Renal pelvis (tissue), 4 donors: ENCODE measurements around the gene IMMP2L. TPM values are rescaled to one million over a fixed set of nuclear protein-coding genes. Genes with fewer than 3 reads are reported as not detected.
"Not testable (repeated sequence)": the region's sequence is repeated elsewhere in the genome, so short reads cannot be mapped to it uniquely, and the experiment has no call there.

Source experiments
- DNase-seq: peaks from one replicate; pipeline ENCODE4 v3.0.0-alpha.2; 2013
- polyA plus RNA-seq, 3 donors: library from polyadenylated mRNA; unstranded; fragments of 120-200 nt; gene quantifications; one replicate each; pipeline ENCODE4 v1.2.1, GENCODE V29; 2013; ENCODE audit not compliant: insufficient read length in 3 of 3

Gene IMMP2L
- polyA plus RNA-seq, 3 donors = 42.8 to 50.0 (median 43.2) TPM

GRCh38 chr7:111266613-111267012 is 295.7 kb downstream of the IMMP2L start:
- DNase-seq = peak; percentile 4

DNA sequence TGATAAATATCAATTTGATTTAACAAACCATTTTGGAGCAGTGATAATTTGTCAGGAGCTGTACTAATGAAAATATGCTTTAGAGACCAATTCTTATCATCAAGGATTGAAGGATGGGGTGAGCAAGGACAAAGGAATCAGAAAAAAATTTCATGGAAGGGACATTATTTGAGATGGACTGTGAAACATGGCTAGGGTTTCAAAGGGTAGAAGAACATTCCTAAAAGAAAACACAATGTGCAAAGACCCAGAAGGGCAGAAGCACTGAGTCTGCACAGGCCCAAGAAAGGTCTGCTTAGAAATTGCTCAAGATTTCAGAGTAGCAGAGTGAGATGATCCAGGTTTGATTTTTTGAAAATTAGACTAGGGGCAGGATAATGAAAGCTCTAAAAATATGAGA is 296.9 kb downstream of the IMMP2L start:
- no peak for DNase-seq

DNA sequence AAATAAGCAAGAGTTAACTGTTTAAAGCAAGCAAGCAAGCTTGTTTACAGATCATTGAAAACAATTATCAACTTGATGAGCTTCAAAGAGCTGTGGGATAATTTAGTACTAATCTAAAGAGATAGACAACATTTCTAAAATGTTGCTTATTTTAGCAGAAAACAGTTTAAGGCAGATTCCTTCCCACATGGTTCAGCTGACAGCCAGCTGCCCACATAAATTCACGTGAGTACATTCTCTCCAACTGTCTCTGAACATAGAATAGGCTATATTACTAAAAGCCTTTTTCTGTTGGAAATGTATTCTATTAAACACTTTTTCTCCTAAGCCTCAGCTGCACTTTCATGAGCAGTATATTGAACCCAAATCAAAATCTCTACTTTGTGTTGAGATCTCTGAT is 297.3 kb downstream of the IMMP2L start:
- DNase-seq = no peak

GRCh38 chr7:111264111-111264868 is 298.0 kb downstream of the IMMP2L start:
- no peak for DNase-seq

- no peak for DNase-seq
Observed at GRCh38 chr7:111262293-111263116, 299.8 kb downstream of the IMMP2L start.

- DNase-seq = no peak
Observed at GRCh38 chr7:111261496-111261895, 300.8 kb downstream of the IMMP2L start.

GRCh38 chr7:111259991-111260390 is 302.3 kb downstream of the IMMP2L start:
- no peak for DNase-seq

GRCh38 chr7:111256391-111256790 is 305.9 kb downstream of the IMMP2L start:
- DNase-seq = no peak

DNA sequence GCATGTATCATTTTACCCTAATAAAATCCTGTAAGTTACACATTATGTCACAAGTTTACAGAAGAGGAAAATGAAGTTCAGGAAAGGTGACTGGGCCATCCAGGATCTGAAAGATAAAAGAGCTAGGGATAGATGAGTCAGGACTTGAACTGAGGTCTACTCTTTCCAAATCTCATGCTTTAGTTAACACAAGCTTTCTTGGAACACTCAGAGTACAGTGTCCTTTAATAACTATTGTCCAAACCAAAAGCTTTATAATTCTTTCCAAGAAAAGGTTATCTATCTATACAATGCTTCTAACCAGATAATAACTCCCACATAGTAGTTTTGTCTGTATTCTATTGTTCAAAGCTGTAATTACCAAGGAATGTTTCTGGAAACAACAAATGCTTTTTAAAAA is 306.7 kb downstream of the IMMP2L start:
- DNase-seq = no peak

DNA sequence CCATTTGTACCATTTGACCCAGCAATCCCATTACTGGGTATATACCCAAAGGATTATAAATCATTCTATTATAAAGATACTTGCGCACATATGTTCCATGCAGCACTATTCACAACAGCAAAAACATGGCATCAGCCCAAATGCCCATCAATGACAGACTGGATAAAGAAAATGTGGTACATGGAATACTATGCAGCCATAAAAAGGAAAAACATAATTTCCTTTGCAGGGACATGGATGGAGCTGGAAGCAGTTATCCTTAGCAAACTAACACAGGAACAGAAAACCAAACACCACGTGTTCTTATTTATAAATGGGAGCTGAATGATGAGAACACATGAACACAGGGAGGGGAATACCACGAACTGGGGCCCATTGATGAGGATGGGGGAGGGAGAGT is 310.9 kb downstream of the IMMP2L start:
- DNase-seq = not testable (repeated sequence)

DNA sequence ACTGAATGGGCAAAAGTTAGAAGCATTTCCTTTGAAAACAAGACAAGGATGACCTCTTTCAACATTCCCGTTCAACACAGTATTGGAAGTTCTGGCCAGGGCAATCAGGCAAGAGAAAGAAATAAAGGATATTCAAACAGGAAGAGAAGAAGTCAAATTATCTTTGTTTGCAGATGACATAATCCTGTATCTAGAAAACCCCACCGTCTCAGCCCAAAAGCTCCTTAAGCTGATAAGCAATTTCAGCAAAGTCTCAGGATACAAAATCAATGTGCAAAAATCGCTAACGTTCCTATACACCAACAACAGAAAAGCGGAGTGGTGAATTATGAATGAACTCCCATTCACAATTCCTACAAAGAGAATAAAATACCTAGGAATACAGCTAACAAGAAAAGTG is 312.5 kb downstream of the IMMP2L start:
- not testable (repeated sequence) for DNase-seq

- DNase-seq = no peak
Observed at GRCh38 chr7:111242141-111242755, 320.0 kb downstream of the IMMP2L start.

DNA sequence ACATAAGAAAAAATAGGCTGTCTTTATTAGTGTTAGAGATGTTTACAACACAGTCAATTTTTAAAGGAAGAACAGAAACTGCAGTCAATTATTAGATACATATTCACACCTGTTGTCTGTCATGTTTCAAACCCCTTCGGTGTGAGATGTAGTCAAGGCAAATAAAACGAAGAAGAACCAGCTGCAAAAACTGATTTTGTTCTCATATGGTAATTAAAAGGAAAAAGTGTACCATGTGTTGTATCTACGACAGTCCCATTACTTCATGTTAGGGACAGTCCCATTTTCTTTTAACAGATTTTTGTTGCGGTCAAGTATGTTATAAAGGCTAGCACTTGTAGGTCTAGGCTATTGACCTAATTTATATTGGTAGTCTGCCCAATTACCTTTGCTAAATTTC is 321.9 kb downstream of the IMMP2L start:
- DNase-seq = no peak

DNA sequence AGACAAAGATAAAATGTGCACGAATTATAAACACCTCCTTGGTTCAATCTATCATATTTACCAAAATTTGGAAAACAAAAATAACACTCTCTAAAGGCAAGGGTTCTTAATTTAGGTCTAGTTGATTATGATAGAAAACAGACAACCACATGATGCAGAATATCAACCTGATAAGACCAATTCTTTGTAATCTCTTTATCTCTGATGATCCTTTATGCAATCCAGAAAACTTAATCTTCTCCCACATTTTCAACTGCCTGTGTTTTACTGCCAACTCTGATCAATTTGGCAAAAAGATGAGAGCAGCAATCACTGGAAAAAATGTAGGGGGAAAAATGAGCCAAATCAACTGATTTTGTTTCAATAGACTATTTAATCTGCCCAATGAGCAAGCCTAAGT is 322.9 kb downstream of the IMMP2L start:
- DNase-seq = no peak

DNA sequence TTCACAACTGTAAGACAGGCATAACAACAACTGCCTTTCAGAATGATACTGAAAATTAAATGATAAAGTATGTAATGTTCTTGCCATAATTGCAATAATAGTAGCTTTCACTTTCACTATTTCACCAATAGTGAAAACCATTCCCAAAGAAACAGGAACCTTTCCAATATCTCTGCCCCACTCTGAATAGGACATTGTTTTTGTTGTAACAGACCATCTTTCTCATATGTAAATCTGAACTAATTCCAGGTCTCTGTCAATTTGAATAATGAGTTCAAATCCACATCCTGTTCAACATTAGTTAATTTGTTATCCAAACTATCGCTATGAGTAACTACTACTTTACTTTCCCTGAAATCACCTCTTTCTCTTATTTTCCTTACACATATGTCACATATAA is 323.4 kb downstream of the IMMP2L start:
- DNase-seq = peak; percentile 3

DNA sequence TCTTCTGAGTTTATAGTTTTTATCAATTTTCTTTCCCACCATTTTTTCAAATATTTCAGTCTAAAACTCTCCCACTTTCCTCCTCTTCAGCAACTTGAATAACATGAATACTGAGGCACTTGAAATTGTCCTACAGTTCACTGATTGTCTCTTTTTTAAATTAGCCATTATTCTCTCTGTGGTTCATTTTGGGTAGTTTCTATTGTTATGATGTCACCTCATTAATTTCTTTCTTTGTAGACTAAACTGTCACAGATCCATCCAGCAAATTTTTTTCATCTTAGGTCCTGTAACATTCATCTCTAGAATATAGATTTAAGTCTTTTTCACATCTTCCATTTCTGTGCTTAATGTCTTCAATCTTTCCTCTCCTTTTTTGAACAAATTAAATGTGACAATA is 326.6 kb downstream of the IMMP2L start:
- DNase-seq = no peak

- no peak for DNase-seq
Observed at GRCh38 chr7:111232249-111233084, 329.8 kb downstream of the IMMP2L start.

DNA sequence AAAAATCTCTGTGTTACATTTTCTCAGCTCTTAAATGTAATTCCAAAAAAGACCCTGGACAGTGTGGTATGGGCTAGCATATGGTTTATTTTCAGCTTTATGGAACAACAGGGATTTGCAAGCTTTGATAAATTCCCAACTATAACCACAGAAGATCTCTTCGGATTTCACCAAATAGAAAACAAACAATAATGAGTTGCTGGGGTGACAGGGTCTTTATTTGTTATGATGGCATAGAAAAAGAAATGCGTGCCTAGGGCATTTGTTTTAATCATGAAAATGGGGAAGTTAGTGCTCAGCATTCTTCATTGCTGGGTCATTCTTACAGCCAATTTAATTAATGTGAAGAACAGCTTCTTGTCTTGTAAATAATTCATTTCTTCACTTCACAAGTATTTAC is 332.4 kb downstream of the IMMP2L start:
- no peak for DNase-seq

GRCh38 chr7:111229181-111229740 is 333.0 kb downstream of the IMMP2L start:
- no peak for DNase-seq

- DNase-seq = no peak
Observed at GRCh38 chr7:111228437-111228836, 333.9 kb downstream of the IMMP2L start.

- no peak for DNase-seq
Observed at GRCh38 chr7:111226800-111227199, 335.5 kb downstream of the IMMP2L start.
